OCI-LY1 (cell line): Measurements from ENCODE around the gene TNS4.

ENCODE experiments used
- EZH2 ChIP-seq: fragments of 200-600 bp; sonication (generic), shearing (Covaris generic); IDR thresholded peaks from 2 replicates; pipeline ENCODE4 v1.8.0; 2017; ENCODE audit warnings: borderline replicate concordance, mixed run types, mild to moderate bottlenecking, antibody characterized with exemption, low read length, moderate library complexity, mixed read lengths
- TF ChIP-seq, protein P1 (sequence below): fragments of 200-600 bp; sonication (generic), shearing (Covaris generic); IDR thresholded peaks from 2 replicates; pipeline ENCODE4 v1.5.1; 2017; ENCODE audit warnings: mild to moderate bottlenecking, antibody characterized with exemption, low read length, moderate library complexity, mixed read lengths

DNA sequence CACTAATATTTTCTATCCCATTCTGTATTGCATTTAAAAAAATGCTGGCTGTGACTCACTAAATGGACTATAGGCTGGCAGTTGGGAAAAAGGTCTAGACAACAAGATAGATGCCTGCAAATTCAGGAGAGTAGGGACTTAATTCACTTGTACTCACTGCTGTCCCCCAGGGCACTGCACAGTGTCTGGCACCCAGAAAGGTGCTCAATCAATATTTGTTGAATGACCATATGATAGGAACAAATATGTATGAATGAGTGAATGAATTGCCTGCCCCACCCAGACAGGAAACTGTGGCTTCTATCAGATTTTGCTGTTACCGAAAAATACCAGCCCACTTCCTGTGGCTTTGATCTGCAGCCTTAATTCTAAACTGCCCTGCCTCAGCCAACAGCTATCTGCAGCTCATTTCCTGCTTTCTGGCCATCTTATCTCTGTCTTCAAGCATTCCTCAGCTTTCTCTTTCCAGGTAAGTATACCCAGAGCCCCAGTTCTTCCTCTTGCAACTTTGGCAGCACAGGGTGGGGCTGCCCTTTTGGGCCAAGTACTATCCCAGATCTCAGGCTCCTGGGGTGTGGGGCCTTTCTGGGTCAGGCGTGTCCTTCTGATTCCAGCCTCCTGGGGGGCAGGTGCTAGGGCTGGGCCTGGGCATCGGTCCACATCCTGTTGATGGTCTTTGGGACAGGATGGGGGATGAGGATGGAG, 15.3 kb upstream of the TNS4 start:
- TF ChIP-seq, protein P1, sequence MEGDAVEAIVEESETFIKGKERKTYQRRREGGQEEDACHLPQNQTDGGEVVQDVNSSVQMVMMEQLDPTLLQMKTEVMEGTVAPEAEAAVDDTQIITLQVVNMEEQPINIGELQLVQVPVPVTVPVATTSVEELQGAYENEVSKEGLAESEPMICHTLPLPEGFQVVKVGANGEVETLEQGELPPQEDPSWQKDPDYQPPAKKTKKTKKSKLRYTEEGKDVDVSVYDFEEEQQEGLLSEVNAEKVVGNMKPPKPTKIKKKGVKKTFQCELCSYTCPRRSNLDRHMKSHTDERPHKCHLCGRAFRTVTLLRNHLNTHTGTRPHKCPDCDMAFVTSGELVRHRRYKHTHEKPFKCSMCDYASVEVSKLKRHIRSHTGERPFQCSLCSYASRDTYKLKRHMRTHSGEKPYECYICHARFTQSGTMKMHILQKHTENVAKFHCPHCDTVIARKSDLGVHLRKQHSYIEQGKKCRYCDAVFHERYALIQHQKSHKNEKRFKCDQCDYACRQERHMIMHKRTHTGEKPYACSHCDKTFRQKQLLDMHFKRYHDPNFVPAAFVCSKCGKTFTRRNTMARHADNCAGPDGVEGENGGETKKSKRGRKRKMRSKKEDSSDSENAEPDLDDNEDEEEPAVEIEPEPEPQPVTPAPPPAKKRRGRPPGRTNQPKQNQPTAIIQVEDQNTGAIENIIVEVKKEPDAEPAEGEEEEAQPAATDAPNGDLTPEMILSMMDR: no peak
- TF ChIP-seq EZH2: no peak
